ENCODE results near the gene TRAF4.

GRCh38 chr17:28738680-28739384, 5.0 kb upstream of the TRAF4 start:
- TF ChIP-seq, protein P1, sequence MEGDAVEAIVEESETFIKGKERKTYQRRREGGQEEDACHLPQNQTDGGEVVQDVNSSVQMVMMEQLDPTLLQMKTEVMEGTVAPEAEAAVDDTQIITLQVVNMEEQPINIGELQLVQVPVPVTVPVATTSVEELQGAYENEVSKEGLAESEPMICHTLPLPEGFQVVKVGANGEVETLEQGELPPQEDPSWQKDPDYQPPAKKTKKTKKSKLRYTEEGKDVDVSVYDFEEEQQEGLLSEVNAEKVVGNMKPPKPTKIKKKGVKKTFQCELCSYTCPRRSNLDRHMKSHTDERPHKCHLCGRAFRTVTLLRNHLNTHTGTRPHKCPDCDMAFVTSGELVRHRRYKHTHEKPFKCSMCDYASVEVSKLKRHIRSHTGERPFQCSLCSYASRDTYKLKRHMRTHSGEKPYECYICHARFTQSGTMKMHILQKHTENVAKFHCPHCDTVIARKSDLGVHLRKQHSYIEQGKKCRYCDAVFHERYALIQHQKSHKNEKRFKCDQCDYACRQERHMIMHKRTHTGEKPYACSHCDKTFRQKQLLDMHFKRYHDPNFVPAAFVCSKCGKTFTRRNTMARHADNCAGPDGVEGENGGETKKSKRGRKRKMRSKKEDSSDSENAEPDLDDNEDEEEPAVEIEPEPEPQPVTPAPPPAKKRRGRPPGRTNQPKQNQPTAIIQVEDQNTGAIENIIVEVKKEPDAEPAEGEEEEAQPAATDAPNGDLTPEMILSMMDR (IDR thresholded peaks at IDR 0.05; ENCODE audit: low read length), result no peak
- no peak for TF ChIP-seq EZH2 (IDR thresholded peaks at IDR 0.05; ENCODE audit: borderline replicate concordance, low read length)

All from OCI-LY1 (cell line).